LNCAP (cell line): ENCODE measurements around the gene TNNT1.

Source experiments
- CTCF ChIP-seq: fragments of 450-650 bp; IDR thresholded peaks from 2 replicates; pipeline ENCODE4 v1.5.1; 2017; ENCODE audit warnings: mild to moderate bottlenecking

TNNT1 gene

GRCh38 chr19:55186080-55186479 is 37.1 kb upstream of the TNNT1 start:
- no peak for TF ChIP-seq CTCF

GRCh38 chr19:55181740-55182139 is 32.7 kb upstream of the TNNT1 start:
- TF ChIP-seq CTCF = no peak

- no peak for TF ChIP-seq CTCF
Observed at GRCh38 chr19:55179606-55180484, 30.8 kb upstream of the TNNT1 start, which contains the start of gene SYT5. Gene SYT5 (minus strand): TSS chr19:55180289. CDS start chr19:55179041, 1,248 bp downstream.

GRCh38 chr19:55178781-55179599 is 30.0 kb upstream of the TNNT1 start:
- TF ChIP-seq CTCF = no peak

DNA sequence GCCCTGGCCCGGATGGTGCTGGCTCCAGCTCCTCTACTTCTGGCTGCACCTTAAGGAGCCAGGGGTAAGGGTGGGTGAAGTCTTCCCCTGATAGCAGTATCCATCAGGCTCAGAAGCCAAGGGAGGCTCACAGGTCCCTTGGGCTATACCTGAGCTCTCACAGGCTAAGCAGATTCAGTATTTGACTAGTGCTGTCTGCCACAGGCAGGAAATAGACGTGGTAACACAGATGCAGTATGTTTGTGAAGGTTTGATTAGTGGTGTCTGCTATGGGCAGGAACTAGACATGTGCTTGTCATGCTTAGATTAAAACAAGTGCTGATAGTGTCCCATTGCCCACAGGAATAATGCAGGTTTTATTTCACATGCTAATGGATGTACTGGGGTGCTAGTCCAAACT is 27.1 kb upstream of the TNNT1 start:
- no peak for TF ChIP-seq CTCF

DNA sequence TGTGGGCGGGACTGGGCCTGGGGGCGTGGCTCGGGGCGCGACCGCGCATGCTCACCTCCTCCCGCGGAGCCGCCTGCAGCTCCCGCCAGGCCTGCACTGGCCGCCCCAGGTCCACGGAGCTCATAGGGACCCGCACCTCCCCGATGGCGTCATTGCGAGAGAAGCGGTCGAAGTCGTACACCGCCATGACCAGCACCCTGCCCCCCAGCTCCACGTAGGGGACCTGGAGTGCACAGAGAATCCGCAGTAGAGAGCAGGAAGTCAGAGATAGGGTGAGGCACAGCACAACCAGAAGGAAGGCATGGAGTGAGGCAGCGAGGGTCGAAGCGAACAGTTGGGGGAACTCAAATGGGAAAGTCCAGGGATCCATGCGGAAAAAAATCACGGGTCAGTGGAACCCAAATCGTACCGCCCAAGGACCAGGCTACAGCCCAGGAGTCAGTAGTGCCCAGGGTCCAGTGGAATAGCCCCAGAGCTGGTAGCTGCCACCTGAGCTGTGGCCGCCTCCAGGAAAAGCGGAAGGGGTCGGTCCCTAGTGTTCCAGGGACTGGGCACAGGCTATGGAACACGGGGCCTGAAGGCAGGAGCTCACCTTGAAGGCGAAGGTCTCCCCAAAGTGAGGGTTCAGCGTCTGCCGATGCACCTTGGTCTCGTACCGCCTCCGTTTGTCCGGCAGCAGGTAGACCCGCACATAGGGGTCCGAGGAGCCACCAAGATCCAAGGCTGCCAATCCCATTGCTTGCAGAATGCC is 26.3 kb upstream of the TNNT1 start:
- TF ChIP-seq CTCF = no peak

GRCh38 chr19:55174425-55175116 is 25.6 kb upstream of the TNNT1 start:
- TF ChIP-seq CTCF = no peak
